GM12878 (cell line): ENCODE results near the gene SULT1A2. TPM values are rescaled to one million over a fixed set of nuclear protein-coding genes. Genes with fewer than 3 reads are reported as not detected.
A peak's percentile ranks its signal among the peaks of the same experiment; 100 is the strongest.

Experiments used
- ATF7 ChIP-seq: fragments of 450-650 bp; IDR thresholded peaks from 2 replicates; pipeline ENCODE4 v1.6.1; 2016; ENCODE audit warnings: low read depth, mild to moderate bottlenecking
- CREB1 ChIP-seq: IDR thresholded peaks from 2 replicates; pipeline ENCODE4 v1.6.1; 2012; ENCODE audit warnings: low read depth, mild to moderate bottlenecking, inconsistent platforms
- CTCF ChIP-seq, 3 experiments: IDR thresholded peaks in 2 of 3; conservative IDR thresholded peaks in 1 of 3; 2 replicates each; pipeline ENCODE4 v1.5.1; 2011; ENCODE audit warnings: low read depth in 3 of 3, low read length in 3 of 3, mild to moderate bottlenecking in 3 of 3, control low read depth in 2 of 3, moderate library complexity in 2 of 3, inconsistent platforms in 1 of 3, mixed read lengths in 1 of 3; ENCODE audit not compliant: control insufficient read depth in 2 of 3, insufficient read depth in 1 of 3; ENCODE audit errors: extremely low read depth in 1 of 3
- E2F8 ChIP-seq: fragments of 450-650 bp; IDR thresholded peaks from 2 replicates; pipeline ENCODE4 v1.6.1; 2018; ENCODE audit warnings: mild to moderate bottlenecking, low read depth, moderate library complexity; ENCODE audit not compliant: partially characterized antibody
- FOS ChIP-seq: IDR thresholded peaks from 3 replicates; pipeline ENCODE4 v1.6.1; 2011; ENCODE audit warnings: borderline replicate concordance; ENCODE audit not compliant: insufficient read length; ENCODE audit errors: extremely low read depth
- IKZF2 ChIP-seq, 2 experiments: fragments of 450-650 bp; IDR thresholded peaks; 2 replicates each; pipeline ENCODE4 v1.6.1; 2017; ENCODE audit warnings: mild to moderate bottlenecking in 2 of 2, moderate library complexity in 2 of 2
- KDM1A ChIP-seq: fragments of 200-600 bp; sonication (generic); IDR thresholded peaks from 2 replicates; pipeline ENCODE4 v1.6.1; 2016; ENCODE audit warnings: borderline replicate concordance
- MTA3 ChIP-seq: IDR thresholded peaks from 2 replicates; pipeline ENCODE4 v1.6.1; 2012; ENCODE audit warnings: low read length, inconsistent platforms, borderline replicate concordance
- NFIC ChIP-seq: IDR thresholded peaks from 2 replicates; pipeline ENCODE4 v1.6.1; 2012; ENCODE audit warnings: low read depth, mild to moderate bottlenecking, inconsistent platforms, low read length, moderate library complexity
- NFYA ChIP-seq: IDR thresholded peaks from 2 replicates; pipeline ENCODE4 v1.6.1; 2011; ENCODE audit warnings: low read depth, mild to moderate bottlenecking, low read length, improper control_type of control experiment, borderline replicate concordance
- PML ChIP-seq: IDR thresholded peaks from 2 replicates; pipeline ENCODE4 v1.6.1; 2012; ENCODE audit warnings: low read length, inconsistent platforms
- REST ChIP-seq: IDR thresholded peaks from 2 replicates; pipeline ENCODE4 v1.6.1; 2012; ENCODE audit warnings: mild to moderate bottlenecking, low read depth, low read length
- SREBF1 ChIP-seq: IDR thresholded peaks from 2 replicates; pipeline ENCODE4 v1.6.1; 2012; ENCODE audit warnings: mild to moderate bottlenecking, low read length
- STAT1 ChIP-seq: fragments of 450-650 bp; conservative IDR thresholded peaks from 2 replicates; pipeline ENCODE4 v1.6.1; 2014; ENCODE audit warnings: antibody characterized with exemption, mild to moderate bottlenecking
- ZBTB4 ChIP-seq: fragments of 450-650 bp; formaldehyde crosslinking; IDR thresholded peaks from 2 replicates; pipeline ENCODE4 v1.4.0; 2022; ENCODE audit warnings: mild to moderate bottlenecking, moderate library complexity
- ZNF207 ChIP-seq: fragments of 450-650 bp; IDR thresholded peaks from 2 replicates; pipeline ENCODE4 v1.6.1; 2014; ENCODE audit warnings: antibody characterized with exemption, mild to moderate bottlenecking, borderline replicate concordance
- ZNF24 ChIP-seq: fragments of 450-650 bp; IDR thresholded peaks from 2 replicates; pipeline ENCODE4 v1.6.1; 2017; ENCODE audit warnings: antibody characterized with exemption, mild to moderate bottlenecking
- polyA plus RNA-seq, 11 experiments: library from polyadenylated mRNA; depleted of rRNA in 4 of 11; unstranded in 6 of 11; stranded (reverse) in 5 of 11; fragments of >200 nt; fragmentation: Nextera tagmentation in 4 of 11; fragmentation: Illumina TruSeq in 1 of 11; extraction: Ambion mirVana in 4 of 11; extraction: Trizol in 1 of 11; gene quantifications; 1 replicate in 1 of 11; 2 replicates in 10 of 11; pipeline versions ENCODE4 v1.2.1 to v1.2.3, GENCODE V29; 2011 to 2016; ENCODE audit warnings: inconsistent platforms in 2 of 11, missing spikeins in 2 of 11, low read depth in 1 of 11
- total RNA-seq, 4 experiments: library from RNA; depleted of rRNA in 3 of 4; stranded (reverse); fragments of >200 nt in 3 of 4; fragmentation: Illumina TruSeq in 1 of 4; extraction: Trizol in 1 of 4; gene quantifications; 2 replicates each; pipeline versions ENCODE4 v1.2.1 to v1.2.3, GENCODE V29; 2013 to 2021

SULT1A2 gene
- total and polyA plus RNA-seq, 10 of the 15 experiments (the other 5 are each of a cell fraction or from before 2014, with no cell fraction given), result 0.06 to 0.39 (median 0.07) TPM; not detected in 7

GRCh38 chr16:28553776-28554633 lies 42.8 kb downstream of the SULT1A2 start, which contains the start of gene SGF29 (continued):
- no peak for TF ChIP-seq MTA3
- no peak for TF ChIP-seq REST
- TF ChIP-seq CREB1, result peak; percentile 96
- peak; percentile 86; the same call in 1 of the 2 replicates for TF ChIP-seq ZNF207
- peak; percentile 66 for TF ChIP-seq E2F8
- TF ChIP-seq NFIC, result no peak
- TF ChIP-seq IKZF2 (IDR thresholded peaks at IDR 0.05), result no peak; a peak in 1 of 4 replicates
- peak; percentile 92; the same call in 1 of the 2 replicates for TF ChIP-seq PML
- TF ChIP-seq NFYA, result no peak
- TF ChIP-seq CTCF (IDR thresholded peaks at IDR 0.05 in 2 of 3, conservative IDR thresholded peaks at IDR 0.05 in 1 of 3; ENCODE audit: control insufficient read depth in 2 of 3, extremely low read depth in 1 of 3, insufficient read depth in 1 of 3, low read depth in 3 of 3, low read length in 3 of 3), result peak; percentile 18 to 42 (median 26); a peak in 3 of 6 replicates
- TF ChIP-seq SREBF1, result peak; percentile 56
- peak; percentile 70; the same call in 1 of the 2 replicates for TF ChIP-seq ZBTB4 (CRISPR knock-in tag)
- 0 out of 2 replicates have a peak, but pooled peaks have one; percentile 18 for TF ChIP-seq STAT1
- peak; percentile 67 for TF ChIP-seq ATF7
- TF ChIP-seq ZNF24, result no peak
- no peak for TF ChIP-seq FOS
- no peak for TF ChIP-seq KDM1A
